SIG-M5 treated with dmso at 0.1 percent for 504 hours (cell line): ENCODE measurements around the gene IKZF1.

Experiments used
- DNase-seq: peaks from one replicate; lab custom pipeline; 2025; ENCODE audit not compliant: unreplicated experiment; lab: John Stamatoyannopoulos, UW

IKZF1 gene

GRCh38 chr7:50369143-50370026 lies 64.9 kb downstream of the IKZF1 start:
- DNase-seq, result peak; percentile 34

- no peak for DNase-seq
Measured at GRCh38 chr7:50370884-50371283, 66.4 kb downstream of the IKZF1 start.

GRCh38 chr7:50371551-50372021 lies 67.1 kb downstream of the IKZF1 start:
- no peak for DNase-seq

GRCh38 chr7:50372923-50373322 lies 68.4 kb downstream of the IKZF1 start:
- DNase-seq, result no peak

GRCh38 chr7:50376056-50376820 lies 71.7 kb downstream of the IKZF1 start:
- no peak for DNase-seq

GRCh38 chr7:50377356-50377755 lies 72.8 kb downstream of the IKZF1 start:
- DNase-seq, result no peak

- DNase-seq, result no peak
Measured at GRCh38 chr7:50379082-50379481, 74.6 kb downstream of the IKZF1 start.

GRCh38 chr7:50379539-50379938 lies 75.0 kb downstream of the IKZF1 start:
- DNase-seq, result no peak

GRCh38 chr7:50382455-50382854 lies 77.9 kb downstream of the IKZF1 start:
- no peak for DNase-seq

- DNase-seq, result no peak
Measured at GRCh38 chr7:50387351-50387750, 82.8 kb downstream of the IKZF1 start.

- DNase-seq, result no peak
Measured at GRCh38 chr7:50389961-50390360, 85.4 kb downstream of the IKZF1 start.

- no peak for DNase-seq
Measured at GRCh38 chr7:50391386-50391785, 86.9 kb downstream of the IKZF1 start.

GRCh38 chr7:50393076-50393475 lies 88.6 kb downstream of the IKZF1 start:
- DNase-seq, result no peak

GRCh38 chr7:50393547-50394252 lies 89.2 kb downstream of the IKZF1 start:
- DNase-seq, result no peak

GRCh38 chr7:50394315-50394714 lies 89.8 kb downstream of the IKZF1 start:
- no peak for DNase-seq

- no peak for DNase-seq
Measured at GRCh38 chr7:50396856-50397255, 92.3 kb downstream of the IKZF1 start.

GRCh38 chr7:50397320-50397970 lies 92.9 kb downstream of the IKZF1 start:
- DNase-seq, result no peak

GRCh38 chr7:50397971-50398324 lies 93.4 kb downstream of the IKZF1 start:
- no peak for DNase-seq

- no peak for DNase-seq
Measured at GRCh38 chr7:50399206-50399605, 94.7 kb downstream of the IKZF1 start.

- no peak for DNase-seq
Measured at GRCh38 chr7:50399635-50400034, 95.1 kb downstream of the IKZF1 start.

- no peak for DNase-seq
Measured at GRCh38 chr7:50400114-50400513, 95.6 kb downstream of the IKZF1 start.
